Mesenchymal stem cell (in vitro differentiated cells and primary cell): ENCODE measurements around the gene SPTBN1.
A peak's percentile ranks its signal among the peaks of the same experiment; 100 is the strongest.

Source experiments
- DNase-seq: peaks from one replicate; pipeline ENCODE4 v3.0.0-alpha.2; 2013
- H2AFZ ChIP-seq: one replicate; pipeline ENCODE4 v1.6.1; 2013; ENCODE audit warnings: low read depth, mild to moderate bottlenecking, control low read depth, inconsistent platforms, low read length, moderate library complexity
- H2AK5ac ChIP-seq: 2 replicates; pipeline ENCODE4 v1.6.1; 2013; ENCODE audit warnings: low read length, moderate library complexity, mild to moderate bottlenecking, inconsistent platforms; ENCODE audit not compliant: severe bottlenecking
- H2BK120ac ChIP-seq: one replicate; pipeline ENCODE4 v1.6.1; 2013; ENCODE audit warnings: low read depth, mild to moderate bottlenecking, inconsistent platforms, low read length, moderate library complexity
- H2BK12ac ChIP-seq, 2 experiments: one replicate each; pipeline ENCODE4 v1.6.1; 2013; ENCODE audit warnings: inconsistent platforms in 2 of 2, low read length in 2 of 2, mild to moderate bottlenecking in 2 of 2, moderate library complexity in 2 of 2, control low read depth in 1 of 2
- H2BK15ac ChIP-seq: one replicate; pipeline ENCODE4 v1.6.1; 2013; ENCODE audit warnings: mild to moderate bottlenecking, low read depth, inconsistent platforms; ENCODE audit not compliant: poor library complexity, severe bottlenecking
- H2BK5ac ChIP-seq: 2 replicates; pipeline ENCODE4 v1.6.1; 2013; ENCODE audit warnings: low read depth, mild to moderate bottlenecking, low read length, control low read depth, inconsistent platforms; ENCODE audit not compliant: poor library complexity, severe bottlenecking
- H3K14ac ChIP-seq, 2 experiments: one replicate each; pipeline ENCODE4 v1.6.1; 2013; ENCODE audit warnings: inconsistent platforms in 2 of 2, low read length in 2 of 2, control low read depth in 1 of 2, mild to moderate bottlenecking in 1 of 2, moderate library complexity in 1 of 2
- H3K18ac ChIP-seq, 2 experiments: one replicate each; pipeline ENCODE4 v1.6.1; 2013; ENCODE audit warnings: inconsistent platforms in 2 of 2, low read length in 2 of 2, control low read depth in 1 of 2, low read depth in 1 of 2, mild to moderate bottlenecking in 1 of 2
- H3K23ac ChIP-seq, 2 experiments: one replicate each; pipeline ENCODE4 v1.6.1; 2013; ENCODE audit warnings: inconsistent platforms in 2 of 2, low read length in 2 of 2, mild to moderate bottlenecking in 2 of 2, moderate library complexity in 2 of 2, control low read depth in 1 of 2
- H3K27ac ChIP-seq: 2 replicates; pipeline ENCODE4 v1.5.1; 2013; ENCODE audit warnings: mild to moderate bottlenecking, moderate library complexity, low read length, control low read depth, inconsistent platforms; ENCODE audit not compliant: poor library complexity, severe bottlenecking
- H3K27me3 ChIP-seq, 2 experiments: 2 replicates each; pipeline versions ENCODE4 v1.6.1 to v1.7.0; 2013; ENCODE audit warnings: low read length in 2 of 2, mild to moderate bottlenecking in 2 of 2, moderate library complexity in 2 of 2, control low read depth in 1 of 2, inconsistent platforms in 1 of 2; ENCODE audit not compliant: control insufficient read depth in 1 of 2, insufficient read depth in 1 of 2
- H3K36me3 ChIP-seq, 2 experiments: 2 replicates each; pipeline versions ENCODE4 v1.6.1 to v1.7.0; 2013; ENCODE audit warnings: low read length in 2 of 2, control low read depth in 1 of 2, inconsistent platforms in 1 of 2, low read depth in 1 of 2, mild to moderate bottlenecking in 1 of 2; ENCODE audit not compliant: insufficient read depth in 2 of 2, control insufficient read depth in 1 of 2
- H3K4ac ChIP-seq, 2 experiments: one replicate each; pipeline ENCODE4 v1.6.1; 2013; ENCODE audit warnings: inconsistent platforms in 2 of 2, low read length in 2 of 2, mild to moderate bottlenecking in 2 of 2, moderate library complexity in 2 of 2, control low read depth in 1 of 2, low read depth in 1 of 2
- H3K4me1 ChIP-seq: 2 replicates; pipeline ENCODE4 v1.6.1; 2013; ENCODE audit warnings: low read depth, low read length, control low read depth; ENCODE audit not compliant: control insufficient read depth, insufficient read depth
- H3K4me2 ChIP-seq: 2 replicates; pipeline ENCODE4 v1.6.1; 2013; ENCODE audit warnings: low read length, mild to moderate bottlenecking, inconsistent platforms; ENCODE audit not compliant: poor library complexity, severe bottlenecking
- H3K4me3 ChIP-seq, 2 experiments: 2 replicates each; pipeline versions ENCODE4 v1.5.1 to v1.7.0; 2013; ENCODE audit warnings: low read length in 2 of 2, mild to moderate bottlenecking in 2 of 2, control low read depth in 1 of 2, low read depth in 1 of 2; ENCODE audit not compliant: insufficient read depth in 1 of 2
- H3K79me1 ChIP-seq: replicated peaks from 2 replicates; pipeline ENCODE4 v1.6.1; 2013; ENCODE audit warnings: mild to moderate bottlenecking, control low read depth, low read length, inconsistent platforms; ENCODE audit not compliant: poor library complexity, severe bottlenecking
- H3K9ac ChIP-seq: 2 replicates; pipeline ENCODE4 v1.7.0; 2013; ENCODE audit warnings: mild to moderate bottlenecking, low read length, moderate library complexity
- H3K9me3 ChIP-seq: 2 replicates; pipeline ENCODE4 v1.7.0; 2013; ENCODE audit warnings: mild to moderate bottlenecking, low read length; ENCODE audit not compliant: control insufficient read depth
- H4K8ac ChIP-seq: one replicate; pipeline ENCODE4 v1.6.1; 2013; ENCODE audit warnings: inconsistent platforms, mild to moderate bottlenecking, low read length, moderate library complexity
- H4K91ac ChIP-seq: one replicate; pipeline ENCODE4 v1.6.1; 2013; ENCODE audit warnings: mild to moderate bottlenecking, low read length, inconsistent platforms
- WGBS: methylation state at CpG from one replicate; pipeline ENCODE4 v1.1.7; 2013; ENCODE audit warnings: mixed read lengths; 5-methylcytosine and 5-hydroxymethylcytosine counted together

Gene SPTBN1

GRCh38 chr2:54605836-54606235 is 149.7 kb downstream of the SPTBN1 start:
- peaks cover 0 to 4% of the 10 kb centered on the region in 2 experiments for H3K36me3 ChIP-seq
- H3K79me1 ChIP-seq: no peaks in the 10 kb centered on the region
- no peak overlapping the region for H3K23ac ChIP-seq
- peak overlapping the region in 1 of 2 experiments; percentile 87 for H2BK12ac ChIP-seq
- H2AK5ac ChIP-seq: peak overlapping the region; percentile 75
- no peak overlapping the region for H3K4ac ChIP-seq
- 85% methylated on average over 2 of the region's 3 CpGs for WGBS
- H3K4me3 ChIP-seq: no peak overlapping the region
- H3K9me3 ChIP-seq: no peaks in the 10 kb centered on the region
- H2BK5ac ChIP-seq: no peak overlapping the region
- H4K91ac ChIP-seq: no peak overlapping the region
- H4K8ac ChIP-seq: no peak overlapping the region
- no peak overlapping the region for H3K9ac ChIP-seq
- H2AFZ ChIP-seq: no peak overlapping the region
- no peak overlapping the region for H3K14ac ChIP-seq
- no peak overlapping the region for H3K4me2 ChIP-seq
- no peak overlapping the region for H2BK120ac ChIP-seq
- no peaks in the 10 kb centered on the region for H3K27me3 ChIP-seq
- H3K27ac ChIP-seq: peak overlapping the region; percentile 98
- no peak overlapping the region for H3K18ac ChIP-seq
- no peak overlapping the region for H2BK15ac ChIP-seq
- DNase-seq: no peak
- H3K4me1 ChIP-seq: peaks cover 33% of the 10 kb centered on the region

DNA sequence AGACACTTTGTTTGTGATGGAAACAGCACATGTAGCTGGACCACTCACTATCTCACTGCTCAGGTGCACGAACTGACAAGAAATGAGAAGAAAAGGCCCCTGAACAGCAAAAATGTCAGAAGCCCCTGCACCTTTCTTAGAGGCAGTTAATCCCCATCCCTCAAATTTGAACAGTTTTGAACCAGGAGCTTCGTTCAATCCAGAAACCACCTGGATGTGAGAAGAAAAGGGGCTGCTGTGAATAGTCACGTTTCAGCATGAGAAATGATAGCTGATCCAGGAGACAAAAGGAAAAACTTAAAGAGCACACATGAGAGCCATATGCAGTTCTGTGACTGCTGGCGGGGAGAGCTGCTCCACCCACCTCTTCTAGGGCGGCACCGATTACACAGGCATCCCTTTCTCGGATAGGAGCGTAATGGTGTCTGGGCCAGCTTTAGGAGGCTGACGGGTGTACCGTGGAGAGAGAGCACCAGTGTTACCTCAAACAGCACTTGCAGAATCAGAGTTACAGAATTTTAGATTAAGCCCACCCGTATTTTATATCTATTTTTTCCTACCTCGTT is 150.3 kb downstream of the SPTBN1 start:
- Histone ChIP-seq H2BK12ac (no peak overlapping the region), H2BK5ac (no peak overlapping the region), H3K4me1 (peaks cover 33% of the 10 kb centered on the region), H3K36me3 (peaks cover 0 to 4% of the 10 kb centered on the region in 2 experiments), H3K14ac (no peak overlapping the region), H3K9me3 (no peaks in the 10 kb centered on the region), H3K4ac (no peak overlapping the region), H2AK5ac (peak overlapping the region; percentile 75), H3K4me2 (no peak overlapping the region), H3K18ac (no peak overlapping the region), H2BK120ac (no peak overlapping the region), H3K79me1 (no peaks in the 10 kb centered on the region), H4K8ac (no peak overlapping the region), H4K91ac (no peak overlapping the region), H3K23ac (no peak overlapping the region), H3K27me3 (no peaks in the 10 kb centered on the region), H3K4me3 (no peak overlapping the region), H3K27ac (peak overlapping the region; percentile 58), H2AFZ (no peak overlapping the region), H2BK15ac (no peak overlapping the region), H3K9ac (peak overlapping the region; percentile 28)
- no peak for DNase-seq
- WGBS: 95% methylated on average over 11 of the region's 12 CpGs

DNA sequence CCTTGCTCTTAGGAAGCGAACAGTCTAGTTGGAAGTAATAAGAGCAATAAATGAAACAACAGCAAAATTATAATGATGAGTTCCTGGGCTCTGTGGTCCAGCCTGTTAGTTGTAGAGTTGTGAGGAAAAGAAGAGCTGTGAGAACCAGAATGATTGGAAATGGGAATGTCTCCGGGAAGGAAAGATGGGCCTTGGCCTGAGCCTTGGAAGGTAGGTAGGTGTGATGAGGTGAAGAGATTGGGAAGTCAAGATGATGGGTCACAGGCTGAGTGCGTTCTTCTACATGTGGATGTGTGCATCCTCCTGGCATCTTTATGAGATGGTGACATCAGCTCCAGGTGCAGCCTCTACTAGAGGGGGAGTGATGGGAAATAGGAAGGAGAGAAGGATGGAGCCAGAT is 152.1 kb downstream of the SPTBN1 start:
- WGBS: 96% methylated on average over 3 of the region's 3 CpGs
- Histone ChIP-seq H3K4me2 (no peak overlapping the region), H3K79me1 (no peaks in the 10 kb centered on the region), H2BK120ac (no peak overlapping the region), H3K27me3 (no peaks in the 10 kb centered on the region), H2BK15ac (no peak overlapping the region), H4K91ac (peak overlapping the region; percentile 34), H3K27ac (no peak overlapping the region), H2BK12ac (peak overlapping the region in 1 of 2 experiments; percentile 55), H3K4ac (no peak overlapping the region), H3K14ac (no peak overlapping the region), H4K8ac (no peak overlapping the region), H3K9ac (no peak overlapping the region), H3K4me1 (peaks cover 34% of the 10 kb centered on the region), H3K18ac (peak overlapping the region in 1 of 2 experiments; percentile 38), H2AK5ac (no peak overlapping the region), H3K23ac (no peak overlapping the region), H3K4me3 (no peak overlapping the region), H3K9me3 (no peaks in the 10 kb centered on the region), H2AFZ (no peak overlapping the region), H2BK5ac (no peak overlapping the region), H3K36me3 (peaks cover 11 to 13% of the 10 kb centered on the region in 2 experiments)
- DNase-seq: no peak

- H2AK5ac ChIP-seq: peak overlapping the region; percentile 44
- H3K4me2 ChIP-seq: no peak overlapping the region
- DNase-seq: no peak
- no peak overlapping the region for H3K23ac ChIP-seq
- H2BK15ac ChIP-seq: no peak overlapping the region
- H2BK120ac ChIP-seq: no peak overlapping the region
- no peak overlapping the region for H3K27ac ChIP-seq
- H3K79me1 ChIP-seq: no peaks in the 10 kb centered on the region
- H3K36me3 ChIP-seq: peaks cover 11 to 17% of the 10 kb centered on the region in 2 experiments
- 97% methylated on average over 5 of the region's 5 CpGs for WGBS
- H3K14ac ChIP-seq: no peak overlapping the region
- H4K8ac ChIP-seq: no peak overlapping the region
- no peak overlapping the region for H2BK12ac ChIP-seq
- H3K18ac ChIP-seq: no peak overlapping the region
- no peak overlapping the region for H3K9ac ChIP-seq
- H2AFZ ChIP-seq: no peak overlapping the region
- H2BK5ac ChIP-seq: no peak overlapping the region
- H3K4me3 ChIP-seq: no peak overlapping the region
- H3K4ac ChIP-seq: no peak overlapping the region
- no peak overlapping the region for H4K91ac ChIP-seq
- peaks cover 30% of the 10 kb centered on the region for H3K4me1 ChIP-seq
- H3K9me3 ChIP-seq: no peaks in the 10 kb centered on the region
- no peaks in the 10 kb centered on the region for H3K27me3 ChIP-seq
Observed at GRCh38 chr2:54609241-54609640, 153.1 kb downstream of the SPTBN1 start.
